ENCODE measurements around the gene PLEKHO2. TPM values are rescaled to one million over a fixed set of nuclear protein-coding genes. Genes with fewer than 3 reads are reported as not detected.

PLEKHO2 gene
- total and polyA plus RNA-seq, 2 of the 13 experiments (the other 11 are each of a cell fraction or from before 2014, with no cell fraction given): 3.8 to 4.8 TPM

- TF ChIP-seq JDP2 (CRISPR knock-in tag; IDR thresholded peaks at IDR 0.05; ENCODE audit: borderline replicate concordance) (no peak), SRSF1 (optimal IDR thresholded peaks at IDR 0.05; ENCODE audit: low read depth, low read length) (no peak), IRF9 (CRISPR knock-in tag; IDR thresholded peaks at IDR 0.05; ENCODE audit: borderline replicate concordance) (no peak), ZFP91 (CRISPR knock-in tag; IDR thresholded peaks at IDR 0.05; ENCODE audit: borderline replicate concordance) (no peak), NRL (CRISPR knock-in tag; IDR thresholded peaks at IDR 0.05; ENCODE audit: borderline replicate concordance) (no peak), ZNF12 (CRISPR knock-in tag; IDR thresholded peaks at IDR 0.05) (0 out of 2 replicates have a peak, but pooled peaks have one; percentile 1), NCOR1 (IDR thresholded peaks at IDR 0.05; ENCODE audit: borderline replicate concordance, low read length) (no peak), MAF1 (CRISPR knock-in tag; IDR thresholded peaks at IDR 0.05; ENCODE audit: borderline replicate concordance) (no peak), MXD3 (CRISPR knock-in tag; IDR thresholded peaks at IDR 0.05) (peak; percentile 15; the same call in 1 of the 2 replicates), SRY (CRISPR knock-in tag; IDR thresholded peaks at IDR 0.05) (no peak), NKX3-1 (CRISPR knock-in tag; IDR thresholded peaks at IDR 0.05) (0 out of 2 replicates have a peak, but pooled peaks have one; percentile 4), RARG (CRISPR knock-in tag; IDR thresholded peaks at IDR 0.05; ENCODE audit: low read depth) (no peak), PLRG1 (conservative IDR thresholded peaks at IDR 0.05) (no peak), ZBTB10 (CRISPR knock-in tag; IDR thresholded peaks at IDR 0.05; ENCODE audit: borderline replicate concordance) (no peak), SAP130 (CRISPR knock-in tag; IDR thresholded peaks at IDR 0.05; ENCODE audit: low read depth) (no peak), MLX (CRISPR knock-in tag; IDR thresholded peaks at IDR 0.05) (no peak), TFDP2 (CRISPR knock-in tag; IDR thresholded peaks at IDR 0.05) (no peak), WIZ (CRISPR knock-in tag; IDR thresholded peaks at IDR 0.05) (no peak), RBM39 (IDR thresholded peaks at IDR 0.05; ENCODE audit: low read depth, low read length, poor library complexity, severe bottlenecking) (no peak), SOX6 (IDR thresholded peaks at IDR 0.05) (no peak), SOX6 (CRISPR knock-in tag; IDR thresholded peaks at IDR 0.05) (no peak), KDM1A (CRISPR knock-in tag; IDR thresholded peaks at IDR 0.05) (no peak), ZNF234 (CRISPR knock-in tag; conservative IDR thresholded peaks at IDR 0.05) (no peak)
These were observed 603 bp downstream of the PLEKHO2 start (continued) for GRCh38 chr15:64842096-64842939.
